K562 (cell line): Measurements from ENCODE around the gene TFCP2. TPM values are rescaled to one million over a fixed set of nuclear protein-coding genes. Genes with fewer than 3 reads are reported as not detected.

ENCODE experiments used
- ATF4 ChIP-seq: fragments of 450-650 bp; formaldehyde crosslinking; IDR thresholded peaks from 2 replicates; pipeline ENCODE4 v1.4.0; 2022; ENCODE audit warnings: mild to moderate bottlenecking, moderate library complexity
- CBX1 ChIP-seq: sonication (generic); IDR thresholded peaks from 2 replicates; pipeline ENCODE4 v1.6.1; 2016; ENCODE audit warnings: antibody characterized with exemption, low read depth, mild to moderate bottlenecking
- KDM2B ChIP-seq: fragments of 250-450 bp; sonication (Bioruptor Pico); IDR thresholded peaks from 2 replicates; pipeline ENCODE4 v1.8.0; 2021; ENCODE audit warnings: mild to moderate bottlenecking, moderate library complexity
- LEF1 ChIP-seq: fragments of 450-650 bp; IDR thresholded peaks from 2 replicates; pipeline ENCODE4 v1.6.1; 2016; ENCODE audit warnings: mild to moderate bottlenecking
- MED1 ChIP-seq: sonication (generic); formaldehyde crosslinking; IDR thresholded peaks from 2 replicates; pipeline ENCODE4 v1.8.1; 2023; ENCODE audit warnings: missing genetic modification reagents, borderline replicate concordance
- NFIX ChIP-seq: fragments of 250-450 bp; sonication (Bioruptor Pico); IDR thresholded peaks from 2 replicates; pipeline ENCODE4 v1.4.0; 2020; ENCODE audit warnings: low read depth, mild to moderate bottlenecking, moderate library complexity
- POLR3G ChIP-seq: IDR thresholded peaks from 2 replicates; pipeline ENCODE4 v1.6.1; 2011; ENCODE audit not compliant: insufficient read length, insufficient replicate concordance; ENCODE audit errors: extremely low read depth
- SNIP1 ChIP-seq: fragments of 450-650 bp; IDR thresholded peaks from 2 replicates; pipeline ENCODE4 v1.7.1; 2017; ENCODE audit warnings: low read depth, mild to moderate bottlenecking
- ZBTB40 ChIP-seq, 2 experiments: fragments of 450-650 bp in 1 of 2; sonication (generic) in 1 of 2; formaldehyde crosslinking in 1 of 2; IDR thresholded peaks; 2 replicates each; pipeline versions ENCODE4 v1.7.1 to v1.9.0; 2016 to 2022; ENCODE audit warnings: inconsistent platforms in 1 of 2, mild to moderate bottlenecking in 1 of 2, missing genetic modification reagents in 1 of 2
- ZBTB49 ChIP-seq: sonication (generic); formaldehyde crosslinking; IDR thresholded peaks from 2 replicates; pipeline ENCODE4 v1.8.0; 2022; ENCODE audit warnings: missing genetic modification reagents, mild to moderate bottlenecking, borderline replicate concordance
- ZNF140 ChIP-seq: fragments of 250-450 bp; sonication (Bioruptor Pico); IDR thresholded peaks from 2 replicates; pipeline ENCODE4 v1.8.0; 2021; ENCODE audit warnings: moderate library complexity, mild to moderate bottlenecking, inconsistent platforms
- ZNF146 ChIP-seq: IDR thresholded peaks from one replicate; pipeline ENCODE4 v1.6.1; 2018; ENCODE audit warnings: missing compliant biosample characterization; ENCODE audit not compliant: unreplicated experiment
- ZNF175 ChIP-seq: fragments of 200-800 bp; sonication (Bioruptor generic); IDR thresholded peaks from 2 replicates; pipeline ENCODE4 v1.6.1; 2016; ENCODE audit warnings: low read depth, mild to moderate bottlenecking, missing genetic modification characterization, missing compliant biosample characterization
- ZNF655 ChIP-seq: fragments of 250-450 bp; sonication (Bioruptor Pico); IDR thresholded peaks from 2 replicates; pipeline ENCODE4 v1.5.0; 2021
- polyA plus RNA-seq, 8 experiments: library from polyadenylated mRNA; depleted of rRNA in 4 of 8; stranded (reverse) in 5 of 8; unstranded in 3 of 8; fragments of >200 nt; fragmentation: Nextera tagmentation in 2 of 8; fragmentation: Illumina TruSeq in 1 of 8; extraction: Ambion mirVana in 2 of 8; extraction: Trizol in 1 of 8; gene quantifications; 2 replicates each; pipeline versions ENCODE4 v1.2.1 to v1.2.3, GENCODE V29; 2011 to 2014; ENCODE audit warnings: inconsistent platforms in 1 of 8, missing spikeins in 1 of 8
- total RNA-seq, 7 experiments: library from RNA; depleted of rRNA in 6 of 7; stranded (reverse); fragments of >200 nt in 6 of 7; fragmentation: Illumina TruSeq in 2 of 7; extraction: Trizol in 2 of 7; gene quantifications; 2 replicates each; pipeline versions ENCODE4 v1.2.1 to v1.2.3, GENCODE V29; 2011 to 2021; ENCODE audit warnings: low replicate concordance in 1 of 7

The TFCP2 gene
- total and polyA plus RNA-seq, 9 of the 15 experiments (the other 6 are each of a cell fraction or from before 2014, with no cell fraction given) = 8.0 to 38.9 (median 19.3) TPM

GRCh38 chr12:51218607-51219161 lies 45.7 kb upstream of the TFCP2 start (continued):
- no peak for TF ChIP-seq ZBTB49
- TF ChIP-seq ZNF146 (CRISPR knock-in tag) = no peak
- TF ChIP-seq SNIP1 = no peak
- TF ChIP-seq ZNF140 (CRISPR knock-in tag) = no peak
- TF ChIP-seq CBX1 = no peak
- no peak for TF ChIP-seq ZNF175
- TF ChIP-seq LEF1 = peak; percentile 15; the same call in 1 of the 2 replicates
- TF ChIP-seq MED1 (CRISPR knock-in tag) = no peak
- no peak for TF ChIP-seq ATF4 (CRISPR knock-in tag)
- TF ChIP-seq NFIX (CRISPR knock-in tag) = no peak
- no peak for TF ChIP-seq ZNF655 (CRISPR knock-in tag)
- no peak for TF ChIP-seq POLR3G
- TF ChIP-seq ZBTB40 (IDR thresholded peaks at IDR 0.05) = peak; percentile 20; the same call in 1 of the 2 replicates
- no peak for TF ChIP-seq ZBTB40 (CRISPR knock-in tag; IDR thresholded peaks at IDR 0.05)
- TF ChIP-seq KDM2B (CRISPR knock-in tag) = no peak
